Testis (tissue), 2 donors: ENCODE measurements around the gene ZNF529.

ENCODE experiments used
- CTCF ChIP-seq, 3 experiments: fragments of 450-650 bp in 2 of 3; fragments of 200-600 bp in 1 of 3; sonication (generic) in 1 of 3; IDR thresholded peaks; one replicate each; pipeline ENCODE4 v1.5.1; 2016 to 2019; ENCODE audit warnings: antibody characterized with exemption in 3 of 3, mild to moderate bottlenecking in 2 of 3, moderate library complexity in 1 of 3
- POLR2A ChIP-seq: fragments of 450-650 bp; IDR thresholded peaks from one replicate; pipeline ENCODE4 v1.6.1; 2017; ENCODE audit warnings: antibody characterized with exemption, mild to moderate bottlenecking, moderate library complexity

DNA sequence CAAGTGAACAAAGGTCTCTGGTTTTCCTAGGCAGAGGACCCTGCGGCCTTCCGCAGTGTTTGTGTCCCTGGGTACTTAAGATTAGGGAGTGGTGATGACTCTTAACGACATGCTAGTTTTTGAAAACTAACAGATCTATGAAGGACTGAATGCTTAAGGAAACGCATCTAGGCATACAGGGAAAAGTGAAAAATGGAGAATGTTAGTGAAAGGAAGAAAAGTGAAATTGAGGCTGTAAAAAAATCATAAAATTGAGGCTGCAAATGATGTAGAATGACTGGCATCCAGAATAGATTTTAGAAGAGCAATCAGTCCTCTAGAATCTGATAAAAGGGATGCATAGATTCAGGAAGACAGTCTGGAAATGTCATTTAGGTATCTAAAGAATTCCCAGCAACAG lies 48.5 kb downstream of the ZNF529 start:
- no peak for TF ChIP-seq CTCF (IDR thresholded peaks at IDR 0.05)
- TF ChIP-seq POLR2A, result no peak
